WTC11 (cell line): Measurements from ENCODE around the gene ENTR1. TPM values are rescaled to one million over a fixed set of nuclear protein-coding genes. Genes with fewer than 3 reads are reported as not detected.

Experiments
- ATAC-seq: fragments of 200-7000 bp; cut with Tn5 transposase; 2 replicates; pipeline ENCODE4 v1.10.0; 2021; ENCODE audit warnings: mild to moderate bottlenecking, moderate library complexity
- CTCF ChIA-PET: fragments of 300-600 bp; sonication (Branson Sonifier 250); formaldehyde crosslinking; loops from one replicate; lab custom pipeline; 2021; ENCODE audit warnings: antibody characterized with exemption; lab: Charles Lee
- POLR2A ChIA-PET: fragments of 350-600 bp; sonication (Branson Sonifier 250); formaldehyde crosslinking; loops from one replicate; lab custom pipeline; 2021; ENCODE audit warnings: antibody characterized with exemption; lab: Charles Lee
- DNase-seq: peaks from one replicate; pipeline ENCODE4 v3.0.0; 2021; ENCODE audit warnings: low spot score
- H3K27ac Mint-ChIP-seq: 2 replicates; pipeline ENCODE4 v1.8.0; 2021; ENCODE audit warnings: mixed read lengths
- H3K27me3 Mint-ChIP-seq: 2 replicates; pipeline ENCODE4 v1.8.0; 2021; ENCODE audit warnings: low read depth, mild to moderate bottlenecking, moderate library complexity, mixed read lengths
- H3K36me3 Mint-ChIP-seq: 2 replicates; pipeline ENCODE4 v1.8.0; 2021; ENCODE audit warnings: mixed read lengths
- H3K4me1 Mint-ChIP-seq: 2 replicates; pipeline ENCODE4 v1.8.0; 2022; ENCODE audit warnings: mixed read lengths
- H3K4me3 Mint-ChIP-seq: 2 replicates; pipeline ENCODE4 v1.8.0; 2021; ENCODE audit warnings: mild to moderate bottlenecking, moderate library complexity, mixed read lengths
- H3K9me3 Mint-ChIP-seq: 2 replicates; pipeline ENCODE4 v1.8.0; 2021; ENCODE audit warnings: mixed read lengths
- NFATC4 ChIP-seq: fragments of 250-450 bp; sonication (Bioruptor Pico); IDR thresholded peaks from 2 replicates; pipeline ENCODE4 v1.9.0; 2021; ENCODE audit warnings: mild to moderate bottlenecking
- NR2C2 ChIP-seq: sonication (generic); formaldehyde crosslinking; IDR thresholded peaks from 2 replicates; pipeline ENCODE4 v1.8.0; 2022; ENCODE audit warnings: mild to moderate bottlenecking, missing genetic modification reagents
- PRRX2 ChIP-seq: fragments of 250-450 bp; sonication (Bioruptor Pico); IDR thresholded peaks from 2 replicates; pipeline ENCODE4 v1.8.0; 2021; ENCODE audit warnings: mild to moderate bottlenecking
- RORB ChIP-seq: fragments of 250-450 bp; sonication (Bioruptor Pico); IDR thresholded peaks from 2 replicates; pipeline ENCODE4 v1.9.0; 2021; ENCODE audit warnings: mild to moderate bottlenecking
- SMAD3 ChIP-seq: sonication (generic); formaldehyde crosslinking; IDR thresholded peaks from 2 replicates; pipeline ENCODE4 v1.8.0; 2022; ENCODE audit warnings: missing genetic modification reagents, mild to moderate bottlenecking, borderline replicate concordance
- ZNF121 ChIP-seq: sonication (generic); formaldehyde crosslinking; IDR thresholded peaks from 2 replicates; pipeline ENCODE4 v1.8.0; 2023; ENCODE audit warnings: missing genetic modification reagents
- ZNF138 ChIP-seq: sonication (generic); formaldehyde crosslinking; conservative IDR thresholded peaks from 2 replicates; pipeline ENCODE4 v1.8.1; 2022; ENCODE audit warnings: mild to moderate bottlenecking, moderate library complexity, missing genetic modification reagents
- ZNF232 ChIP-seq: sonication (generic); formaldehyde crosslinking; IDR thresholded peaks from 2 replicates; pipeline ENCODE4 v1.8.0; 2022; ENCODE audit warnings: mild to moderate bottlenecking, missing genetic modification reagents
- ZNF263 ChIP-seq: sonication (generic); formaldehyde crosslinking; IDR thresholded peaks from 2 replicates; pipeline ENCODE4 v1.8.1; 2022; ENCODE audit warnings: low read depth, mild to moderate bottlenecking, moderate library complexity, missing genetic modification reagents
- total RNA-seq: library from RNA; stranded (reverse); gene quantifications from 3 replicates; pipeline ENCODE4 v1.2.3, GENCODE V29; 2021
- TF ChIP-seq, protein P1 (sequence below): sonication (generic); formaldehyde crosslinking; IDR thresholded peaks from 2 replicates; pipeline ENCODE4 v1.8.0; 2022; ENCODE audit warnings: mild to moderate bottlenecking, missing genetic modification reagents
- TF ChIP-seq, protein P2 (sequence below): sonication (generic); formaldehyde crosslinking; IDR thresholded peaks from 2 replicates; pipeline ENCODE4 v1.8.1; 2023; ENCODE audit warnings: mild to moderate bottlenecking, missing genetic modification reagents, borderline replicate concordance
- TF ChIP-seq, protein P3 (sequence below): sonication (generic); formaldehyde crosslinking; IDR thresholded peaks from 2 replicates; pipeline ENCODE4 v1.8.1; 2023; ENCODE audit warnings: mild to moderate bottlenecking, missing genetic modification reagents
- TF ChIP-seq, protein P4 (sequence below): fragments of 250-450 bp; sonication (Bioruptor Pico); IDR thresholded peaks from 2 replicates; pipeline ENCODE4 v1.8.0; 2021; ENCODE audit warnings: mild to moderate bottlenecking
- TF ChIP-seq, protein P5 (sequence below): sonication (generic); formaldehyde crosslinking; IDR thresholded peaks from 2 replicates; pipeline ENCODE4 v1.8.0; 2022; ENCODE audit warnings: mild to moderate bottlenecking, missing genetic modification reagents

The ENTR1 gene
- total RNA-seq, 1 experiment from 2014 or later, result 140 TPM

DNA sequence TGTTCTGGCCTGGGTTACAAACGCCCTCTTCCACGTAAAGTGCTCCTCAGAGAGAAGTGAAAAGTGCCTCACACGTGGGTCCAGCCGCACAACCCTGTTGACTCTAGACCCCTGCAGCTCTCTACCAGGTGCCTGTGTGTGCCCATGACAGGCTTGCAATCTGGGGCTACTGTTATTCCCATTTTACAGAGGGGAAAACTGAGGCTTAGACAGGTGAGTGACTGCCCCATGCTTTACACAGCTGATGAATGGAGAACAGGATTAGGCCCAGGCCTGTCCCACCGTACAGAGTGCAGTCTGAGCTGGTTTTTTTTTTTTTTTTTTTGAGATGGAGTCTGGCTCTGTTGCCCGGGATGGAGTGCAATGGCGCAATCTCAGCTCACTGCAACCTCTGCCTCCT, 35.4 kb upstream of the ENTR1 start (continued):
- TF ChIP-seq, protein P1, sequence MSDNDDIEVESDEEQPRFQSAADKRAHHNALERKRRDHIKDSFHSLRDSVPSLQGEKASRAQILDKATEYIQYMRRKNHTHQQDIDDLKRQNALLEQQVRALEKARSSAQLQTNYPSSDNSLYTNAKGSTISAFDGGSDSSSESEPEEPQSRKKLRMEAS (CRISPR knock-in tag), result no peak
- TF ChIP-seq, protein P2, sequence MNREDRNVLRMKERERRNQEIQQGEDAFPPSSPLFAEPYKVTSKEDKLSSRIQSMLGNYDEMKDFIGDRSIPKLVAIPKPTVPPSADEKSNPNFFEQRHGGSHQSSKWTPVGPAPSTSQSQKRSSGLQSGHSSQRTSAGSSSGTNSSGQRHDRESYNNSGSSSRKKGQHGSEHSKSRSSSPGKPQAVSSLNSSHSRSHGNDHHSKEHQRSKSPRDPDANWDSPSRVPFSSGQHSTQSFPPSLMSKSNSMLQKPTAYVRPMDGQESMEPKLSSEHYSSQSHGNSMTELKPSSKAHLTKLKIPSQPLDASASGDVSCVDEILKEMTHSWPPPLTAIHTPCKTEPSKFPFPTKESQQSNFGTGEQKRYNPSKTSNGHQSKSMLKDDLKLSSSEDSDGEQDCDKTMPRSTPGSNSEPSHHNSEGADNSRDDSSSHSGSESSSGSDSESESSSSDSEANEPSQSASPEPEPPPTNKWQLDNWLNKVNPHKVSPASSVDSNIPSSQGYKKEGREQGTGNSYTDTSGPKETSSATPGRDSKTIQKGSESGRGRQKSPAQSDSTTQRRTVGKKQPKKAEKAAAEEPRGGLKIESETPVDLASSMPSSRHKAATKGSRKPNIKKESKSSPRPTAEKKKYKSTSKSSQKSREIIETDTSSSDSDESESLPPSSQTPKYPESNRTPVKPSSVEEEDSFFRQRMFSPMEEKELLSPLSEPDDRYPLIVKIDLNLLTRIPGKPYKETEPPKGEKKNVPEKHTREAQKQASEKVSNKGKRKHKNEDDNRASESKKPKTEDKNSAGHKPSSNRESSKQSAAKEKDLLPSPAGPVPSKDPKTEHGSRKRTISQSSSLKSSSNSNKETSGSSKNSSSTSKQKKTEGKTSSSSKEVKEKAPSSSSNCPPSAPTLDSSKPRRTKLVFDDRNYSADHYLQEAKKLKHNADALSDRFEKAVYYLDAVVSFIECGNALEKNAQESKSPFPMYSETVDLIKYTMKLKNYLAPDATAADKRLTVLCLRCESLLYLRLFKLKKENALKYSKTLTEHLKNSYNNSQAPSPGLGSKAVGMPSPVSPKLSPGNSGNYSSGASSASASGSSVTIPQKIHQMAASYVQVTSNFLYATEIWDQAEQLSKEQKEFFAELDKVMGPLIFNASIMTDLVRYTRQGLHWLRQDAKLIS (CRISPR knock-in tag), result no peak
- no peak for TF ChIP-seq SMAD3 (CRISPR knock-in tag)
- TF ChIP-seq, protein P3, sequence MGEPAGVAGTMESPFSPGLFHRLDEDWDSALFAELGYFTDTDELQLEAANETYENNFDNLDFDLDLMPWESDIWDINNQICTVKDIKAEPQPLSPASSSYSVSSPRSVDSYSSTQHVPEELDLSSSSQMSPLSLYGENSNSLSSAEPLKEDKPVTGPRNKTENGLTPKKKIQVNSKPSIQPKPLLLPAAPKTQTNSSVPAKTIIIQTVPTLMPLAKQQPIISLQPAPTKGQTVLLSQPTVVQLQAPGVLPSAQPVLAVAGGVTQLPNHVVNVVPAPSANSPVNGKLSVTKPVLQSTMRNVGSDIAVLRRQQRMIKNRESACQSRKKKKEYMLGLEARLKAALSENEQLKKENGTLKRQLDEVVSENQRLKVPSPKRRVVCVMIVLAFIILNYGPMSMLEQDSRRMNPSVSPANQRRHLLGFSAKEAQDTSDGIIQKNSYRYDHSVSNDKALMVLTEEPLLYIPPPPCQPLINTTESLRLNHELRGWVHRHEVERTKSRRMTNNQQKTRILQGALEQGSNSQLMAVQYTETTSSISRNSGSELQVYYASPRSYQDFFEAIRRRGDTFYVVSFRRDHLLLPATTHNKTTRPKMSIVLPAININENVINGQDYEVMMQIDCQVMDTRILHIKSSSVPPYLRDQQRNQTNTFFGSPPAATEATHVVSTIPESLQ (CRISPR knock-in tag), result no peak
- TF ChIP-seq, all 79 proteins: peak for 0

DNA sequence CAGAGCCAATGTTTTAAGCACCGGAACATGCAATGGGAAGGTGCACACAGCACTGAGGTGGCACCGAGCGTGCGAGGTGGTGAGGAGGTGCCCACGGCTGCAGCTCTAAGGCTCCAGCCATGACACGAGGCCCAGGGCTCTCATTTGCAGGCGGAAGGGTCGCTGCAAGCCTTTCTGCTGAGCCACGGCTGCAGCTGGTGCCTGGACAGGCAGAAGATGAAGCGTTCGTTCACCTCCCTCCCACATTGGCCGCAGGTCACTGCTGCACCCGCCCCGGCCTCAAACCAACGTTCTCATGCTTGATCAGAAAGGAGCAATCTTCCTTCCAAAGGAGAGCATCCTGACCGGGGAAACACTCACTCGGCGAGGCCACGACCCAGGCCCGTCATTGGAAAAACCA, 33.7 kb upstream of the ENTR1 start:
- Mint-ChIP-seq H3K27me3 (no peaks in the 10 kb centered on the region), H3K36me3 (peaks cover 48% of the 10 kb centered on the region)
- POLR2A ChIA-PET, result no interaction called here

DNA sequence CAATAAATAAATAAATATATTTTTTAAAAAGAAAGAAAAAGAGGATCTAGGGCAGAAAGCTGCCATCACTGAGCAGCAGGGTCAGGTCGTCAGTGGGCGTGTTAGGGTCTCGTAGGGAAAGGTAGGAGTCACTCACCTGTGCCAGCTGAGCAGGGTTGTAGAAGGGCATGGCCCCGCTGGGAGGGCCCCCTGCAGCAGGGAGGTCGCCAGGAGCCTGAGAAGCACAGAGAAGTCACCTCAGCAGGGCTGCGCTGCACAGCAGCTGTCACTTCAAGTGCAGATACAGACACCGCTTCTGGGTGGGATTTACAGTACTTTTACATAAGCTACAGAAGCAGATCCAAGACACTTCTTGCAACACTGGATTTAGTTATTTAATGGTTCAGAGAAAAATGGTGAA, 33.3 kb upstream of the ENTR1 start:
- no peak overlapping the region for H3K4me3 Mint-ChIP-seq
- no peak overlapping the region for H3K27ac Mint-ChIP-seq
- ChIA-PET CTCF (no interaction called here), POLR2A (no interaction called here)
- H3K36me3 Mint-ChIP-seq, result peaks cover 48% of the 10 kb centered on the region
- H3K9me3 Mint-ChIP-seq, result no peaks in the 10 kb centered on the region
- TF ChIP-seq PRRX2 (CRISPR knock-in tag), result no peak
- TF ChIP-seq ZNF263 (CRISPR knock-in tag), result no peak
- TF ChIP-seq ZNF121 (CRISPR knock-in tag), result no peak
- no peak for TF ChIP-seq RORB (CRISPR knock-in tag)
- TF ChIP-seq, protein P4, sequence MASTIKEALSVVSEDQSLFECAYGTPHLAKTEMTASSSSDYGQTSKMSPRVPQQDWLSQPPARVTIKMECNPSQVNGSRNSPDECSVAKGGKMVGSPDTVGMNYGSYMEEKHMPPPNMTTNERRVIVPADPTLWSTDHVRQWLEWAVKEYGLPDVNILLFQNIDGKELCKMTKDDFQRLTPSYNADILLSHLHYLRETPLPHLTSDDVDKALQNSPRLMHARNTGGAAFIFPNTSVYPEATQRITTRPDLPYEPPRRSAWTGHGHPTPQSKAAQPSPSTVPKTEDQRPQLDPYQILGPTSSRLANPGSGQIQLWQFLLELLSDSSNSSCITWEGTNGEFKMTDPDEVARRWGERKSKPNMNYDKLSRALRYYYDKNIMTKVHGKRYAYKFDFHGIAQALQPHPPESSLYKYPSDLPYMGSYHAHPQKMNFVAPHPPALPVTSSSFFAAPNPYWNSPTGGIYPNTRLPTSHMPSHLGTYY (CRISPR knock-in tag), result no peak
- TF ChIP-seq NR2C2 (CRISPR knock-in tag), result no peak
- no peak for TF ChIP-seq ZNF232 (CRISPR knock-in tag)
- no peak for TF ChIP-seq ZNF138 (CRISPR knock-in tag)
- TF ChIP-seq, protein P5, sequence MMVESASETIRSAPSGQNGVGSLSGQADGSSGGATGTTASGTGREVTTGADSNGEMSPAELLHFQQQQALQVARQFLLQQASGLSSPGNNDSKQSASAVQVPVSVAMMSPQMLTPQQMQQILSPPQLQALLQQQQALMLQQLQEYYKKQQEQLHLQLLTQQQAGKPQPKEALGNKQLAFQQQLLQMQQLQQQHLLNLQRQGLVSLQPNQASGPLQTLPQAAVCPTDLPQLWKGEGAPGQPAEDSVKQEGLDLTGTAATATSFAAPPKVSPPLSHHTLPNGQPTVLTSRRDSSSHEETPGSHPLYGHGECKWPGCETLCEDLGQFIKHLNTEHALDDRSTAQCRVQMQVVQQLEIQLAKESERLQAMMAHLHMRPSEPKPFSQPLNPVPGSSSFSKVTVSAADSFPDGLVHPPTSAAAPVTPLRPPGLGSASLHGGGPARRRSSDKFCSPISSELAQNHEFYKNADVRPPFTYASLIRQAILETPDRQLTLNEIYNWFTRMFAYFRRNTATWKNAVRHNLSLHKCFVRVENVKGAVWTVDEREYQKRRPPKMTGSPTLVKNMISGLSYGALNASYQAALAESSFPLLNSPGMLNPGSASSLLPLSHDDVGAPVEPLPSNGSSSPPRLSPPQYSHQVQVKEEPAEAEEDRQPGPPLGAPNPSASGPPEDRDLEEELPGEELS (CRISPR knock-in tag), result no peak
- DNase-seq (no peak), ATAC-seq (no peak)
- no peaks in the 10 kb centered on the region for H3K27me3 Mint-ChIP-seq
- H3K4me1 Mint-ChIP-seq, result no peaks in the 10 kb centered on the region

More for the DNA sequence above, 33.7 kb upstream of the ENTR1 start:
- no peak for ATAC-seq
- no peaks in the 10 kb centered on the region for H3K9me3 Mint-ChIP-seq
- no peaks in the 10 kb centered on the region for H3K4me1 Mint-ChIP-seq
- DNase-seq, result no peak
- H3K27ac Mint-ChIP-seq, result no peak overlapping the region
- CTCF ChIA-PET, result no interaction called here
- H3K4me3 Mint-ChIP-seq, result no peak overlapping the region
- TF ChIP-seq NFATC4 (CRISPR knock-in tag), result no peak
